HG02759 (cell line): ENCODE measurements around the gene AGAP9.
"Not testable (repeated sequence)": the region's sequence is repeated elsewhere in the genome, so short reads cannot be mapped to it uniquely, and the experiment has no call there.

Source experiments
- ATAC-seq: cut with Tn5 transposase; IDR thresholded peaks from one replicate; pipeline ENCODE4 v1.9.1; 2021; ENCODE audit warnings: mild to moderate bottlenecking, moderate library complexity; ENCODE audit not compliant: unreplicated experiment

The AGAP9 gene

GRCh38 chr10:47458466-47459154 lies 64.8 kb downstream of the AGAP9 start:
- ATAC-seq, result no peak

- no peak for ATAC-seq
Observed at GRCh38 chr10:47457826-47458225, 65.6 kb downstream of the AGAP9 start.

- no peak for ATAC-seq
Observed at GRCh38 chr10:47457528-47457820, 66.0 kb downstream of the AGAP9 start.

GRCh38 chr10:47456794-47457527 lies 66.5 kb downstream of the AGAP9 start:
- no peak for ATAC-seq

- no peak for ATAC-seq
Observed at GRCh38 chr10:47456079-47456785, 67.2 kb downstream of the AGAP9 start.

- ATAC-seq, result not testable (repeated sequence)
Observed at GRCh38 chr10:47455350-47456078, 67.9 kb downstream of the AGAP9 start.

- no peak for ATAC-seq
Observed at GRCh38 chr10:47454780-47455058, 68.7 kb downstream of the AGAP9 start.

GRCh38 chr10:47454008-47454779 lies 69.2 kb downstream of the AGAP9 start:
- no peak for ATAC-seq

- ATAC-seq, result no peak
Observed at GRCh38 chr10:47453141-47454007, 70.1 kb downstream of the AGAP9 start.

- ATAC-seq, result no peak
Observed at GRCh38 chr10:47452495-47453140, 70.8 kb downstream of the AGAP9 start.

GRCh38 chr10:47451998-47452494 lies 71.4 kb downstream of the AGAP9 start:
- no peak for ATAC-seq
